ENCODE measurements around the gene ADAD2.
"Not testable (repeated sequence)": the region's sequence is repeated elsewhere in the genome, so short reads cannot be mapped to it uniquely, and the experiment has no call there.

ADAD2 gene

GRCh38 chr16:84195201-84196093 is 4.5 kb downstream of the ADAD2 start:
- DNase-seq: no peak

GRCh38 chr16:84196101-84196500 is 5.1 kb downstream of the ADAD2 start:
- no peak for DNase-seq

- DNase-seq: no peak
Observed at GRCh38 chr16:84196727-84197394, 5.9 kb downstream of the ADAD2 start.

- no peak for DNase-seq
Observed at GRCh38 chr16:84197466-84198128, 6.6 kb downstream of the ADAD2 start.

- DNase-seq: no peak
Observed at GRCh38 chr16:84198401-84198800, 7.4 kb downstream of the ADAD2 start.

- DNase-seq: no peak
Observed at GRCh38 chr16:84199097-84199496, 8.1 kb downstream of the ADAD2 start.

- no peak for DNase-seq
Observed at GRCh38 chr16:84199861-84200260, 8.9 kb downstream of the ADAD2 start.

- not testable (repeated sequence) for DNase-seq
Observed at GRCh38 chr16:84204551-84204950, 13.6 kb downstream of the ADAD2 start.

GRCh38 chr16:84205123-84205522 is 14.2 kb downstream of the ADAD2 start:
- not testable (repeated sequence) for DNase-seq

GRCh38 chr16:84205976-84206691 is 15.2 kb downstream of the ADAD2 start:
- no peak for DNase-seq

- DNase-seq: no peak
Observed at GRCh38 chr16:84207251-84207650, 16.3 kb downstream of the ADAD2 start.

- DNase-seq: no peak
Observed at GRCh38 chr16:84207879-84208278, 16.9 kb downstream of the ADAD2 start.

- no peak for DNase-seq
Observed at GRCh38 chr16:84209989-84210388, 19.0 kb downstream of the ADAD2 start.

- DNase-seq: no peak
Observed at GRCh38 chr16:84212154-84212553, 21.2 kb downstream of the ADAD2 start.

- DNase-seq: no peak
Observed at GRCh38 chr16:84212631-84213030, 21.7 kb downstream of the ADAD2 start.

- DNase-seq: no peak
Observed at GRCh38 chr16:84214451-84215066, 23.6 kb downstream of the ADAD2 start.

GRCh38 chr16:84215531-84215930 is 24.6 kb downstream of the ADAD2 start:
- DNase-seq: no peak

- DNase-seq: not testable (repeated sequence)
Observed at GRCh38 chr16:84216144-84216543, 25.2 kb downstream of the ADAD2 start.

GRCh38 chr16:84218176-84218823 is 27.3 kb downstream of the ADAD2 start:
- no peak for DNase-seq

GRCh38 chr16:84218956-84219355 is 28.0 kb downstream of the ADAD2 start:
- no peak for DNase-seq

GRCh38 chr16:84220851-84221250 is 29.9 kb downstream of the ADAD2 start:
- DNase-seq: no peak

Measured in right kidney (tissue), 1 donor.